Measurements from ENCODE around the gene TSR2. TPM values are rescaled to one million over a fixed set of nuclear protein-coding genes. Genes with fewer than 3 reads are reported as not detected.

Gene TSR2
- total RNA-seq, 6 experiments from 2014 or later, result 31.0 to 35.0 (median 33.3) TPM

DNA sequence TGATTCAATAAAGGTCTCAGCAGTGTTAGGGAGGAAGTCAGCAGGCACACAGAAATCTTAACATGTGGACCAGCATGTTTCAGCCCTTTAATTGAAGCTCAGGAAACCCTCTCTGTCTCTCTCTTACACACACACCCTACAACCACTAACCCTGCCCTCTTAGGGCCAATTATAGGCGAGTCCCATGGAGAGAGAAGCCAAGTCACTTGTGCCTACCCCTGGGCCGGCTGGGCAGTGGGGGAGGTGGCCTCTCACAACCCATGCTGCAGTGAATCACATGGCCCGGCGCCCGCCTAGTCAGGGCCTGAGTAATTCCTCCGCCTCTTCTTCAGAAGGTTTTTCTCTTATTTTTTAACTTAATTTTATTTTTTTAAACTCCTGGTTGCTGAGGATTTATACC, 52.1 kb downstream of the TSR2 start:
- Mint-ChIP-seq H3K27ac (peak overlapping the region; percentile 94), H3K9me3 (no peaks in the 10 kb centered on the region), H3K27me3 (ENCODE audit: insufficient read depth) (no peaks in the 10 kb centered on the region), H3K4me1 (ENCODE audit: low read depth) (peaks cover 54% of the 10 kb centered on the region), H3K4me3 (peak overlapping the region; percentile 92), H3K36me3 (ENCODE audit: low read depth) (peaks cover 7% of the 10 kb centered on the region)
- peak; percentile 58 for DNase-seq
- TF ChIP-seq CTCF (IDR thresholded peaks at IDR 0.05), result no peak

GRCh38 chrX:54494166-54494988, 54.2 kb downstream of the TSR2 start:
- no peaks in the 10 kb centered on the region for H3K27me3 Mint-ChIP-seq (ENCODE audit: insufficient read depth)

More at GRCh38 chrX:54494166-54494988, 54.2 kb downstream of the TSR2 start:
- Mint-ChIP-seq H3K36me3 (ENCODE audit: low read depth) (peaks cover 7% of the 10 kb centered on the region), H3K27ac (peak overlapping the region; percentile 85), H3K4me1 (ENCODE audit: low read depth) (peaks cover 65% of the 10 kb centered on the region), H3K9me3 (no peaks in the 10 kb centered on the region), H3K4me3 (peak overlapping the region; percentile 92)
- DNase-seq, result no peak
- TF ChIP-seq CTCF (IDR thresholded peaks at IDR 0.05), result no peak

Other genes starting within 250 kb of the TSR2 start
- not detected for gene WNK3, start 82.4 kb upstream of the TSR2 start, total RNA-seq (2021; fragmentation: NEBNext Ultra II Directional; extraction: Animal tissue kit (Norgen Biotek cat#: 25700))
- gene FGD1, start 55.8 kb downstream of the TSR2 start, total RNA-seq (2021; fragmentation: NEBNext Ultra II Directional; extraction: Animal tissue kit (Norgen Biotek cat#: 25700)), result 10 to 100 TPM; 16.2 to 19.8 (median 17.9) TPM
- 10 to 100 TPM; 42.4 to 49.2 (median 44.4) TPM for gene GNL3L, start 89.8 kb downstream of the TSR2 start, total RNA-seq (2021; fragmentation: NEBNext Ultra II Directional; extraction: Animal tissue kit (Norgen Biotek cat#: 25700))

Measured in HFFc6 (cell line).